ENCODE data around the gene TTC39C.

- TF ChIP-seq CTCF (conservative IDR thresholded peaks at IDR 0.05; ENCODE audit: low read length) (no peak), EZH2phosphoT487 (IDR thresholded peaks at IDR 0.05; ENCODE audit: borderline replicate concordance, low read depth, low read length) (no peak)
These were observed 58.2 kb downstream of the TTC39C start for GRCh38 chr18:24072743-24073142.
